RWPE2 (cell line): ENCODE results near the gene SP6.

Source experiments
- ATAC-seq: fragments of 200-7000 bp; cut with Tn5 transposase; 3 replicates; pipeline ENCODE4 v1.9.1; 2021; ENCODE audit warnings: low read depth
- DNase-seq: peaks from one replicate; pipeline ENCODE4 v3.0.0-alpha.2; 2020; ENCODE audit warnings: low spot score
- H3K27ac ChIP-seq: fragments of 450-650 bp; 2 replicates; pipeline ENCODE4 v1.5.1; 2017; ENCODE audit warnings: mild to moderate bottlenecking; ENCODE audit not compliant: poor library complexity, severe bottlenecking
- H3K27me3 ChIP-seq: fragments of 250-450 bp; sonication (Bioruptor Pico); 2 replicates; pipeline ENCODE4 v1.5.1; 2021; ENCODE audit warnings: mild to moderate bottlenecking, moderate library complexity; ENCODE audit not compliant: insufficient read depth, poor library complexity, severe bottlenecking
- H3K36me3 ChIP-seq: fragments of 250-450 bp; sonication (Bioruptor Pico); 2 replicates; pipeline ENCODE4 v1.5.1; 2020; ENCODE audit warnings: low read depth, mild to moderate bottlenecking, moderate library complexity
- H3K4me1 ChIP-seq: fragments of 250-450 bp; sonication (Bioruptor Pico); 2 replicates; pipeline ENCODE4 v1.5.1; 2021; ENCODE audit warnings: mild to moderate bottlenecking, moderate library complexity; ENCODE audit not compliant: insufficient read depth, poor library complexity, severe bottlenecking
- H3K4me3 ChIP-seq: fragments of 250-450 bp; sonication (Bioruptor Pico); 2 replicates; pipeline ENCODE4 v1.5.1; 2021; ENCODE audit warnings: mild to moderate bottlenecking, moderate library complexity; ENCODE audit not compliant: severe bottlenecking
- H3K9me3 ChIP-seq: fragments of 250-450 bp; sonication (Bioruptor Pico); 2 replicates; pipeline ENCODE4 v1.5.1; 2021; ENCODE audit warnings: mild to moderate bottlenecking, moderate library complexity; ENCODE audit not compliant: severe bottlenecking
- TF ChIP-seq, protein P1 (sequence below): fragments of 450-650 bp; IDR thresholded peaks from one replicate; pipeline ENCODE4 v1.5.1; 2017; ENCODE audit warnings: mild to moderate bottlenecking, moderate library complexity; ENCODE audit not compliant: poor library complexity, severe bottlenecking

SP6 gene

DNA sequence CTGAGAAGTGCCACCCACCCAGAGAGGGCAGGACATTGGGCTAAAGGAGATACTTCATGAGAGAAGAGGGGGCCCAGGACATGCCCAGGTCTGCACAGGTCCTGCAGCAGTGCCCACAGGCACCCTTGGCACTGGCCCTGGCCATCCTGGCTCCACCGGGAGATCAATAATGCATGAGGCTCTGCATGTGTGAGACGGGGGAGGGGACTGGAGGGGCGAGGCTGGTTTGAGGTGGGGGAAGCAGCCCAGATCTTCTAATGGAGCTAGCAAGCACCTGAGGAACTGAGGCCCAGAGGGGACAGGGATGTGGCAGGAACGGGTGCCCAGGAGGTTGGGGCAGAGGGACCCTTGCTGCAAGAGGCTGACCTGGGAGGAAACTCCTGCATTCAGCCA is 29.9 kb downstream of the SP6 start:
- ATAC-seq (no peak), DNase-seq (no peak)
- TF ChIP-seq, protein P1, sequence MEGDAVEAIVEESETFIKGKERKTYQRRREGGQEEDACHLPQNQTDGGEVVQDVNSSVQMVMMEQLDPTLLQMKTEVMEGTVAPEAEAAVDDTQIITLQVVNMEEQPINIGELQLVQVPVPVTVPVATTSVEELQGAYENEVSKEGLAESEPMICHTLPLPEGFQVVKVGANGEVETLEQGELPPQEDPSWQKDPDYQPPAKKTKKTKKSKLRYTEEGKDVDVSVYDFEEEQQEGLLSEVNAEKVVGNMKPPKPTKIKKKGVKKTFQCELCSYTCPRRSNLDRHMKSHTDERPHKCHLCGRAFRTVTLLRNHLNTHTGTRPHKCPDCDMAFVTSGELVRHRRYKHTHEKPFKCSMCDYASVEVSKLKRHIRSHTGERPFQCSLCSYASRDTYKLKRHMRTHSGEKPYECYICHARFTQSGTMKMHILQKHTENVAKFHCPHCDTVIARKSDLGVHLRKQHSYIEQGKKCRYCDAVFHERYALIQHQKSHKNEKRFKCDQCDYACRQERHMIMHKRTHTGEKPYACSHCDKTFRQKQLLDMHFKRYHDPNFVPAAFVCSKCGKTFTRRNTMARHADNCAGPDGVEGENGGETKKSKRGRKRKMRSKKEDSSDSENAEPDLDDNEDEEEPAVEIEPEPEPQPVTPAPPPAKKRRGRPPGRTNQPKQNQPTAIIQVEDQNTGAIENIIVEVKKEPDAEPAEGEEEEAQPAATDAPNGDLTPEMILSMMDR = no peak
- H3K27me3 ChIP-seq = no peaks in the 10 kb centered on the region
- no peaks in the 10 kb centered on the region for H3K9me3 ChIP-seq
- peak overlapping the region; percentile 47 for H3K4me3 ChIP-seq
- H3K4me1 ChIP-seq = peaks cover 12% of the 10 kb centered on the region
- peaks cover 24% of the 10 kb centered on the region for H3K36me3 ChIP-seq
- peak overlapping the region; percentile 27 for H3K27ac ChIP-seq

DNA sequence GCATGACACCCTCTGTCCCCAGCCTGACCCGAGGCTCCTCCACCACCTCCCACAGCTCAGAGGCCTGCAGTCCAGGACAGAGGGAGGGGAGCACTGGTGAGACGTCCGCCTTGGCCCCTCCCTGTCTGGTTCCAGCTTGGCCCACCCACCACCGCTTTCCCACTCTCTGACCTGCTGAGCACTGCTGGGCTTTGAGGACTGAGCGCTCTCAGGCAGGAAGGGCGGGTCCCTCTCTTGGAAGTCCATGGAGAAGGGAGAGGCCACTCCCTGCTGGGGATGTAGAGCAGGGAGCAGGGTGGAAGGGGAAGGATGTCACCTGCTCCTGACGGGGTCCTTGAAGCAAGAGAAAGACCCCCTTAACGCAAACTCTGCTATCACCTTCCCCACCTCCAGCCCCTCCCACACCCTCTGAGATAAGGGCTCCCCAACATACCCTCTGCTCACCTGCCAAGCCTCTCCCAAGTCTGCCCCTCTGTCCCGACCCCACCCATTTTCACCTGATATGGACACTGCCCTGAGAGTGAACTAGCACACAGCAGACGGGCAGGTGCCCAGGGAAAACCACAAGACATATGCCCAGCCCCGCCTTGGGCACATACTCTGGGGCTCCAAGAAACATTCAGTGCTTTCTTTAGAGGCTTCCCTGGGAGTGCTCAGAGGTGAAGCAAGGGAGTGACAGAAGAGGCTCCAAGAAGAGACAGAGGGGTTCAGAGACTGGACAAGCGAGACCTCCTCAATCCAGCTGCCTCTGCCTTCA is 30.8 kb downstream of the SP6 start:
- peaks cover 12% of the 10 kb centered on the region for H3K4me1 ChIP-seq
- ATAC-seq = 0 out of 3 replicates have a peak, but pooled peaks have one; percentile 12
- DNase-seq = no peak
- H3K27me3 ChIP-seq = no peaks in the 10 kb centered on the region
- no peak overlapping the region for H3K27ac ChIP-seq
- peaks cover 25% of the 10 kb centered on the region for H3K36me3 ChIP-seq
- H3K9me3 ChIP-seq = no peaks in the 10 kb centered on the region
- no peak overlapping the region for H3K4me3 ChIP-seq
- TF ChIP-seq, protein P1 = no peak

DNA sequence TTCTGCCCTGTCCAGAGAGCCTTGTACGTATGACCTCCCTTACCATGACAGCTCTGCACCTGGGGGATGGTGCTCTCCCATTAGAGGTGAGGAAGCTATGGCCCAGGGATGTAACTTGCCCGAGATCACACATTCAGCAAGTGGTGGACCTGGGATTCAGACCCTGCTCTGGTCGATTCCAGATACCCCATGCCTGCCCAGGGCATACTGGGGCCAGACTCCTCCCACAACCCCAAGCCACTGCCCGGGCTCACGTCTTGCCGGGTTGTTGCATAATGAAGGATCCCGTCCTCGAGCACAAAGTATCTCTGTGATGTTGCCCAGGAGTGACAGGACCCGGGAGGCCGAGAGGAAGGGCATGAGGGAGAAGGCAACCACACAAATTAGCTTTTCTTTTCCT is 31.5 kb downstream of the SP6 start:
- Histone ChIP-seq H3K36me3 (peaks cover 29% of the 10 kb centered on the region), H3K4me3 (no peak overlapping the region), H3K27me3 (no peaks in the 10 kb centered on the region), H3K4me1 (peaks cover 12% of the 10 kb centered on the region), H3K27ac (no peak overlapping the region), H3K9me3 (no peaks in the 10 kb centered on the region)
- TF ChIP-seq, protein P1 = no peak
- no peak for ATAC-seq
- no peak for DNase-seq

DNA sequence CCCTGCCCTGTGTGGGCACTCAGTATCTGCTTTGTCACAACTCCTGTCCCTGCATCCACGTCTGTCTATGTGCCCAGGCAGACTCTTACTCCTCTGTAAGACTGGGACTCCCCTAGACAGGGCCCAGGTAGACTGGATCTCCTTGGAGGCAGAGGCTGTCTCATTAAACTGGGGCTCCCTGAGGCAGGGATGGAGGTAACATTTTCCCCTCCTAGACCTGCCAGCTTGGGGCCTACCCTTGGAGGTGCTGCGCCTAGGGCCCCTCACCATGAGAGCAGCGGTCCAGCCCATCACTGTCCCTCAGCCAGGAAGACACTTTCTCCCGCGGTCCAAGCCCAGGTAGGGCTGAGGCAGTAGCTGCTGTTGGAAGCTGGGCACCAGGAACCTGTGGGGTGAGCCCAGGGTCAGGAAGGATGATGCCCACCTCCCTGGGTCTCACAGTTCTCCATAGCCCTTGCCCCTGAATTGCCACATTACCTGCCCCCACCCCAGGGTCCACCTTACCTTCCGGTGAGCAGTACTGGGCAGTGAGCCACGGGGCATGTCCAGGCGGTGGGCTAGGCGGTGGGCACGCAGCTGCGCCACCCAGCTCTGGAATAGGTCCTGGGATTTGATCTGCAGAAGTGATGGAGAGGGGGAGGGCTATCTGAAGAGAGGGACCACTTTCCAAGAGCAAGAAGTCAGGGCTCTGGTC is 32.8 kb downstream of the SP6 start:
- TF ChIP-seq, protein P1 = no peak
- Histone ChIP-seq H3K27me3 (no peaks in the 10 kb centered on the region), H3K9me3 (no peaks in the 10 kb centered on the region), H3K36me3 (peaks cover 21% of the 10 kb centered on the region), H3K27ac (no peak overlapping the region), H3K4me3 (no peak overlapping the region), H3K4me1 (peaks cover 12% of the 10 kb centered on the region)
- DNase-seq (no peak), ATAC-seq (no peak)

DNA sequence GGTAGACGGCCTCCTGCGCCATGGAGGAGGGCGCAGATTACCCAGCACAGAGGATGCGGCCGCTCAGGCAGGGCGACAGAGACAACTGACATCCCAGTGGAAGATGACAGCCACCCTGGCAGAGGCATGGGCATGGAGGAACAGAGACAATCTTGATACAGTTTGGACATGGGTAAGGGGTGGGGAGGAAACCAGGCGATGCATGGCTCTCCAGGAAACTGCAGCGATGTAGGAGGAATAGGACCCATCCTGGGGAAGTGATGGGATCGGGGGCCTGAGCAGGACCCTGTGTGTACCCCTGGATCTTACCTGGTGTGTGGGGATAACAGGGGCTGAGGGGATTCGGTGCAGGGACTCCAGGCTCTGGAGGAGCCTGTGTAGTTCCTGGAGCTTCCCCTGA is 34.0 kb downstream of the SP6 start:
- no peaks in the 10 kb centered on the region for H3K27me3 ChIP-seq
- ATAC-seq (no peak), DNase-seq (no peak)
- TF ChIP-seq, protein P1 = no peak
- H3K4me1 ChIP-seq = peaks cover 7% of the 10 kb centered on the region
- H3K4me3 ChIP-seq = no peak overlapping the region
- no peak overlapping the region for H3K27ac ChIP-seq
- no peaks in the 10 kb centered on the region for H3K9me3 ChIP-seq
- peaks cover 21% of the 10 kb centered on the region for H3K36me3 ChIP-seq
